DLD1 (cell line): Measurements from ENCODE around the gene YRDC.
"Not testable (repeated sequence)": the region's sequence is repeated elsewhere in the genome, so short reads cannot be mapped to it uniquely, and the experiment has no call there.

ENCODE experiments used
- in situ Hi-C: cut with HindIII; loops from 2 replicates; pipeline ENCODE4 v1.10.0; 2017; ENCODE audit warnings: low sequenced_read_pairs

YRDC gene

GRCh38 chr1:37776946-37777516, 31.0 kb downstream of the YRDC start:
- in situ Hi-C loops: no loop called here

GRCh38 chr1:37771440-37771839, 36.6 kb downstream of the YRDC start:
- in situ Hi-C loops: not testable (repeated sequence)

- in situ Hi-C loops: no loop called here
Observed at GRCh38 chr1:37767488-37767887, 40.5 kb downstream of the YRDC start.

GRCh38 chr1:37765916-37766664, 41.9 kb downstream of the YRDC start:
- in situ Hi-C loops: no loop called here

- in situ Hi-C loops: no loop called here
Observed at GRCh38 chr1:37764888-37765441, 43.0 kb downstream of the YRDC start, which contains the start of gene EPHA10. EPHA10 (minus strand) TSS chr1:37765120; CDS start chr1:37765066, 54 bp downstream.

GRCh38 chr1:37764414-37764825, 43.6 kb downstream of the YRDC start:
- in situ Hi-C loops: no loop called here

- in situ Hi-C loops: no loop called here
Observed at GRCh38 chr1:37763791-37764413, 44.1 kb downstream of the YRDC start.

GRCh38 chr1:37762516-37762915, 45.5 kb downstream of the YRDC start:
- in situ Hi-C loops: no loop called here

GRCh38 chr1:37761416-37762095, 46.5 kb downstream of the YRDC start:
- in situ Hi-C loops: no loop called here

GRCh38 chr1:37759451-37759850, 48.6 kb downstream of the YRDC start:
- in situ Hi-C loops: no loop called here

- in situ Hi-C loops: no loop called here
Observed at GRCh38 chr1:37755951-37756560, 52.0 kb downstream of the YRDC start.

- in situ Hi-C loops: no loop called here
Observed at GRCh38 chr1:37755290-37755689, 52.7 kb downstream of the YRDC start.

GRCh38 chr1:37753473-37754321, 54.3 kb downstream of the YRDC start:
- in situ Hi-C loops: no loop called here
